GM18526 (cell line): ENCODE data around the gene CSNK1G2.

Source experiments
- POLR2A ChIP-seq: IDR thresholded peaks from 3 replicates; pipeline ENCODE4 v1.6.1; 2011; ENCODE audit not compliant: insufficient read length; ENCODE audit errors: extremely low read depth

CSNK1G2 gene

DNA sequence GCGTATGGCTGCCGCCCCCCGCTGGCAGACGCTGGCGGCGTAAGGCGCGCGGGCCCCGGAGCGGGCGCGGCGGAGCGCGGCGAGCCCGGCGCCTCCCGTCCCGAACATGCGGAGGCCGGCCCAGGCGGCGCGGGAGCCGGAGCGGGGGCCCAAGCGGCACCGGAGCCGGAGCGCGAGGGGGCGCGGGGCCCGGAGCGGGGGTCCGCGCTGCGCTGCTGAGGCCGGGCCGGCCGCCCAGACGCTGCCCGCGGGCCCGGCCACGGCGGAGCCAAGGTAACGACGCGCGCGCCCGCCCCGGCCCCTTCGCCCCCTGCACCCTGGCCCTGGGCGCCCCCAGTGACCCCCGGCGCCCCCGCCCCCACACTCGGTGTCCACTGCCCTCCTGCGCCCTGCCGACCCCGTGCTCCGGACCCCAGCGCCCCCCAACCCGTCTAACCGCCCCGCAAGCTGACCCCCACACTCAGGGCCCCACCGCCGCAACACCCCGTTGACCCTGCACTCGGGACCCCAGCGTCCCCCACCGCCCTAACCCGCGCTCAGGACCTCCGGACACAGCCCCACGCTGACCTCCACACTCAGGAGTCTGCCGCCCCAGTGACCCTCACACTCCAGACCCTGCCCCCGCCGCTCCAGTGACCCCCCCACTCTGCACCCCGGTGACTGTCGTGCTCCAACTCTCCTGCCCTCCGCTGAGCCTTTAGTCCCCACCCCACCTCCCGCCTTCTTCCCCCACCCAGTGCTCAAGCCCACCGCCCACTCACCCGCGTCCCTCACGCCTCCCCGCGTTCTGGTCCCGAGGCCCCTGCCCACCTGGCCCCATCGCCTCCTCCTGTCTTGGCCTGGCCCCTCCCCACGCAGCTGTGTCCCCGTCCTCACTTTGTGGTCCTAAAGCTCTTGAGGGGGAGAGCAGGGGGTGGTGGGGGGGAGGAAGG lies at the start of gene CSNK1G2:
TSS of gene CSNK1G2 (plus strand) at position 27 of the 932 bp plus-strand sequence. CDS start 28,601 bp downstream, outside the sequence.
- TF ChIP-seq POLR2A: peak; percentile 38

DNA sequence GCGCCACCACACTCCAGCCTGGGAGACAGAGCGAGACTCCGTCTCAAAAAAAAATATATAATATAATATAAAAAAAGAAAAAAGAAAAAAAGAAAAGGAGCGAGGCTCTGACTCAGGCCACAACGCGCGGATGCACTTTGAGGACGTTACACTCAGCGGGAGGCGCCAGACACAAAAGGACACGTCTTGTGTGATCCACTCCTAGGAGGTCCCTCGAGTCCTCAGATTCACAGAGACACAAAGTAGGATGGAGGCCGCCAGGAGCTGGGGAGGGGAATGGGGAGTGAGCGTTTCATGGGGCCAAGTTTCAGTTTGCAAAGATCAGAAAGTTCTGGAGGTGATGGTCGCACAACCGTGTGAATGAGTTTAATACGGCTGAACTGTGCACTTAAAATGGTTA lies 47.2 kb upstream of the CSNK1G2 start:
- no peak for TF ChIP-seq POLR2A

DNA sequence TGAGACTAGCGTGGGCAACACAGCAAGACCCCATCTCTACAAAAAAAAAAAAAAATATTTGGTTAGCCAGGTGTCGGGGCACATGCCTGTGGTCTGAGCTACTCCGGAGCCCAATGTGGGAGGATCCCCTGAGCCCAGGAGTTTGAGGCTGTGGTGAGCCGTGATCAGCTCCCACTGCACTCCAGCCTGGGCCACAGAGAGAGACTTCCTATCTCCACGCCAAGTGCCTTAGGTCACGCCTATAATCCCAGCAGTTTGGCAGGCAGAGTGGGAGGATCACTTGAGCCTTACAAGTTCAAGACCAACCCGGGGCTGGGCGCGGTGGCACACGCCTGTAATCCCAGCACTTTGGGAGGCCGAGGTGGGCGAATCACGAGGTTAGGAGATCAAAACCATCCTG lies 44.5 kb upstream of the CSNK1G2 start:
- no peak for TF ChIP-seq POLR2A

DNA sequence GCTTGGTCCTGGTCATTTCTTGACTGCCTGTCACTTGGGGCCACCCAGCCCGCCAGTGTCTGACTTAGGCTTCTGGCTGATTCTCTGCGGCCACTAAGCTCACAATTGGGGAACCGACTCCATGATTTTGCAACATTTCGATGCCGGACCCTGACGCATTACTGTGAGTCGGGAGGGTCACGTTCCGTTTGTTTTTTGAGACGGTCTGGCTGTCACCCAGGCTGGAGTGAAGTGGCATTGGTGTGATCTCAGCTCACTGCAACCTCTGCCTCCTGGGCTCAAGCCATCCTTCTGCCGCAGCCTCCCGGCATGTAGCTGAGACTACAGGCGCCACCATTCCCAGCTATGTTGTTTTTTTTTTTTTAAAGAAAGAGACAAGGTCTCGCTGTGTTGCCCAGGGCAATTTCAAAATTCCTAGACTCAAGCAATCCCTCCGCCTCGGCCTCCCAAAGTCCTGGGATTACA lies 39.0 kb upstream of the CSNK1G2 start:
- TF ChIP-seq POLR2A: no peak

DNA sequence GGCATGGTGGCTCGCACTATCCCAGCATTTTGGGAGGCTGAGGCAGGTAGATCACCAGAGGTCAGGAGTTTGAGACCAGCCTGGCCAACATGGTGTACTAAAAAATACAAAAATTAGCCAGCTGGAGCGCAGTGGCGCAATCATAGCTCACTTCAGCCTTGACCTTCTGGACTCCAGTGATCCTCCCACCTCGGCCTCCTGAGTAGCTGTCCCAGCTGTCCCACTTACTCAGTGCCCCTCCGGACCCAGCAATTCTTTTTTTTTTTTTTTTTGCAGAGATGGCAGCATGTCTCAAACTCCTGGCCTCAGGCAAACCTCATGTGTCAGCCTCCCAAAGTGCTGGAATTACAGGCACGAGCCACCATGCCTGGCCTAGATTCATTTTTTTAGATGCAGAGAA lies 38.0 kb upstream of the CSNK1G2 start:
- no peak for TF ChIP-seq POLR2A

DNA sequence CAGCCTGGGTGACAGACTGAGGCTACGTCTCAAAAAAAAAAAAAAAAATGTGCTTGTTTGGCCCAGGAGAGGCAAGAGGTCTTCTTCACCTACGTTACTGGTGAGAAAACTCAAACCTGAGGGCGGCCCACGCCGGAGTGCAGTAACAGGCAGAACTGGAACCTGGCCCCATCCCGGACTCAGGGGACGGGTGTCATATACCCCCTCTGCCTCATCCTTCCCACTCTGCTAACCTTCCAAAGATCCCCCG lies 36.2 kb upstream of the CSNK1G2 start:
- TF ChIP-seq POLR2A: no peak

DNA sequence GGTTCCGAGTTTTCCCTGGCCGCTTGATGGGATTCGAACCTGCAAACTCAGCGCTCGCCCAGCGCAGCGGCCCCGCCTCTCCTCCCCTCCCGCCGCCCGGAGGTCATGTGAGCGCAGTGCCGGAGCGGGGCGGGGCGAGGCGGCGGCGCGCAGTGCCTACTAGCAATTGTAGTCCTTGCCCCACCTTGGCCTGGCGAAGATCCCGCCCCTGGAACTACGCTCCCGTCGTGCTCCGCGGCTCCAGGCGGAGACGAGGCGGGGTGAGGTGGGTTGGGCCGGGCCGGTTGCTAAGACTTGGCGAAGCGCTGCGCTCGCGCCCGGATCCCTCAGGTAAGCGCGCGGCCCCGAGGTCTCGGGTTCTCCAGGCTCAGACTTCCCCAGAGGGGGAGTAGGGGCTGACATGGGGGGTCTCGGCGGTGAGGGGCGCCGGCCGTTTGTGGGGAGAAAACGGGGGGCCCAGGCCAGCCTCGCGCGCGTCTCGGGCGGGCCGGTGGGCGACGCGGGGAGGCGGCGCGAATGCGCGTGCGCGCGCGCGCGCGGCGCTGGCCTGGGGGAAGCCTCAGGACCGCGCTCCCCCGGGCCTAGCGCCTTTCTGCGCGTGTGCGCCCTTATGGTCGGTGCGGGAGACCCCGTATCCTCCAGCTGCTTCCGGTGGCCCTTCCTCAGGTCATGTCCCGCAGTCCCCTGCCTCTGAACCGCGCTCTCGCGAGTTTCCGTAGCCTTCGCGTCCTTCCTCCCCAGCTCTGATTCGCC lies 35.7 kb upstream of the CSNK1G2 start, which contains the start of the genes ADAT3 and SCAMP4:
TSS of gene ADAT3 (plus strand) at position 290 of the 753 bp plus-strand sequence. CDS start 6,649 bp downstream, outside the sequence.
TSS of gene SCAMP4 (plus strand) at position 290 of the 753 bp plus-strand sequence. CDS start 9,621 bp downstream, outside the sequence.
- peak; percentile 61 for TF ChIP-seq POLR2A

DNA sequence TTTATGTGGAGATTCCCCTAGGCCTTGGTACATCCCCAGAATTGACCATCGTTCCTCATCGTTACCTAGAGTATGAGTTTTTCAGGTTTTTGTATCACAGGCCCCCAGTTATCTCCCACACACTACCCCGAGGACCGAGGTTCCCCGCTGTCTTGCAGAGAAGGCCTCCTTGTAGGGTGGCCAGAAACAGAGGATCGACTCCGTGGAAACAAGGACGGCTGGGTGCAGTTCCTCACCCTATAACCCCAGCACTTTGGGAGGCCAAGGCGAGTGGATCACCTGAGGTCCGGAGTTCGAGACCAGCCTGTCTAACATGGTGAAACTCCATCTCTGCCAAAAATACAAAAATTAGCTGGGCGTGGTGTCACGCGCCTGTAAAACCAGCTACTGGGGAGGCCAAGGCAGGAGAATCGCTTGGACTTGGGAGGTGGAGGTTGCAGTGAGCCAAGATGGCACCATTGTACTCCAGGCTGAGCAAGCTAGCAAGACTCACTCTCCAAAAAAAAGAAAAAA lies 35.1 kb upstream of the CSNK1G2 start:
- no peak for TF ChIP-seq POLR2A

DNA sequence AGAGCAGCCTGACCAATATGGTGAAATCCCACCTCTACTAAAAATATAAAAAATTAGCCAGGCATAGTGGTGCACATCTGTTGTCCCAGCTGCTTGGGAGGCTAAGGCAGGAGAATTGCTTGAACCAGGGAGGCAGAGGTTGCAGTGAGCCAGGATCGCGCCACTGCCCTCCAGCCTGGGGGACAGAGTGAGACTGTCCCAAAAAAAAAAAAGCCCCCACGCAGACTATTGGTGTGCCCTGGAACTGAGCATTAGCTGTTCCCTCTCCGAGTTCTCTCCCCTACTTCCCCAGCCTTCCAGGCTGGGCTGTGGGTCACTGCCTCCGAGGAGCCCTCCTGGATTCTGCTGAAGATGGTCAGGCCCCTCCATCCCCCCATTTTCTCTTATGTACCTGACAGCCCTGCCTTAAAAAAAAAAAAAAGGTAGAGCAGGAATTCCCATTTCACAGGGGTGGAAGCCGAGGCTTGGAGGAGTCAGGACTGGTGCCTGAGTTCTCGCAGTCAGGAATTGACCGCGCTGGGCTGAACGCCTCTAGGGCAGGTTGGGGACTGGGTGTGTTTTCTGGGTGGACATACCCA lies 33.9 kb upstream of the CSNK1G2 start:
- TF ChIP-seq POLR2A: no peak

DNA sequence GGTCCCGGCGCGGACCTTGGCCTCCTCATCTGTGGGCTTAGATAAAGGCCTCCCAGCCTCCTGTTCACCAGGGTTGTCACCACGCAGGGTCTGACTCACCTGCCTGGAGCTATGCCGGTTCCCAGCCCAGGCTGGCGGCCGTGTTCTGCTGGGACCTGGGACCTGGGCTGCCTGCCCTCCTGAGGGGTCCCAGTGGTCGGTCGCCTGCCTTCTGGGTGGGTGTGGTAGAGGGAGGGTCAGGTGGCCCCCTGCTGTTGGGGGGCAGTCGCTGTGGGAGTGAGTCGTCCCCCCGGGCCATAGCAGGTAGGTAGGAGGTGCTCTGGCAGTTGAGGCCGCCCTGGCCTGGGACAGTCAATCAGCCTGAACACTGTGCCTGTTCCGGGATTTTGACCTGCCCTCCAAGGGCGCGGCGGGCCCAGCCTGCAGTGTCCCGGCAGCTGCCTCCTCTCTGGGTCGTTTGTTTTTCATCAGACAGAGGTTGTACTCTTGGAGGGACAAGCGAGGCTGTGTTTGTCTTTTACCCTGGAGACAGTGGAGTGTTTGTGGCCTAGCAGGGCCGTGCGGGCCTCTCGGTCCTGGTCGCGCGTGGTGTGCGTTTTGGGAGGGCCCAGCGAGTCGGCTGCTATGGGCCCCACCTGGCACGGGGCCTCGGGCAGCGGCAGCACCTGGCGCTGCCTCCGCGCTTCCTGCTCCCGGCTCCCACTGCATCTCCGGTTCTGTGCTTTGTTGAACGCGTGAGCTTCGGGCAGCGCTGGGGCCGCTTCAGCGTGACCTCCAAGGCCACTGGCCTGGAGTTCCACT lies 33.2 kb upstream of the CSNK1G2 start:
- no peak for TF ChIP-seq POLR2A

DNA sequence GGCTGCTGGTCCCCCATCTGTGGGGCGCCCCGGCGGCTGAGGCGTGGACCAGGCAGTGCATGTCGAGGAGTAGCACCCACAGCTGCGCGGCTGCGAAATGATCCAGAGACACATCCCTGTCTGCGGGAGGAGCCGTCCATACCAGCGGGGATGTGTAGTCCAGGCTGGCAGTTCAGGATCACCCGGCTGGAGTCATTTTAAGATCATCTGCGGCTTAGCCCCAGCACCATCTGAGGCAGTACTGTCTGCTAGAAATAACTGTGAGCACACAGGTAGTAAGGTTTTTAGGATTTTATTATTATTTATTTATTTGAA lies 32.7 kb upstream of the CSNK1G2 start:
- no peak for TF ChIP-seq POLR2A

DNA sequence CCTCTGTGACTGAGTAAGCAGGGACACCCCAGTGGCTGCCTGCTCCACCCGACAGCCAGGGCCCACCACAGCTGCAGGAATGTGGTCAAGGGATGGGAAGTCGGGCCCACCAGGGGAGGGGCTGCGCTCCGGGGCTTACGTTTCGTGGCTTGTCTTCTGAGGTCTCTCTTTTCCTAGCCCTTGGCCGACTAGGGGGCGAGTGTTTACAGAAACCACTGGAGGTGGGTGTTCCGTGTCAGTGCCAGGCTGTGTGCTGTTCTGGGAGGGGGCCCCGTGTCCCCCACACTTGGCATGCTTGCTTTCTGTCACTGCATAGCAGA lies 31.3 kb upstream of the CSNK1G2 start:
- no peak for TF ChIP-seq POLR2A

DNA sequence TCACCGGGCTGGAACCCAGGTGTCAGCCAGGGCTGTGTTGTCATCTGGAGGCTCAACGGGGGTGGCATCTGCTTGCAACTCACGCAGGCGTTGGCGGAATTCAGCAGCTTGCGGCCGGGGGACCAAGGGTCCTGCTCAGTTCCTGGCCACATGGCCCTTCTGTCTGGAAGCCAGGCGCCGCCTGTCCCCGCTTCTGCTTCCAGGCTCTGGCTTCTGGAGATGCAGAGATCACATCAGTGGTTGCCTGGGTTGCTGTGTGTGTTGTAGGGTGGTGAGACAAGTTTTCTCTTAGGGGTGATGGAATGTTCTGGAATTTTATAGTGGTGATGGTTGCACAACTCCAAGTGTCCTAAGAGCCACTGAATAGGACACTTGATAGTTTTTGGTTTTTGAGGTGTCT lies 30.8 kb upstream of the CSNK1G2 start:
- no peak for TF ChIP-seq POLR2A

DNA sequence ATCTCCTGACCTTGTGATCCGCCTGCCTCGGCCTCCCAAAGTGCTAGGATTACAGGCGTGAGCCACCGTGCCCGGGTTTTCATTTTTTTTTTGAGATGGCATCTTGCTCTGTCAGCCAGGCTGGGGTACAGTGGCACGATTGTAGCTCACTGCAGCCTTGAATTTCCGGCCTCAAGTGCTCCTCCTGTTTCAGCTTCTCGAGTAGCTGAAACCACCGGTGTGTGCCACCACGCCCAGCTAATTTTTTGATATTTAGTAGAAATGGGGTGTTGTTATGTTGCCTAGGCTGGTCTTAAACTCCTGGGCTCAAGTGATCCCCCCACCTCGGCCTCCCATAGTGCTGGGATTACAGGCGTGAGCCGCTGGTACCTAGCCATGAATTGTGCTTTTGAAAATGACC lies 29.9 kb upstream of the CSNK1G2 start:
- TF ChIP-seq POLR2A: no peak

DNA sequence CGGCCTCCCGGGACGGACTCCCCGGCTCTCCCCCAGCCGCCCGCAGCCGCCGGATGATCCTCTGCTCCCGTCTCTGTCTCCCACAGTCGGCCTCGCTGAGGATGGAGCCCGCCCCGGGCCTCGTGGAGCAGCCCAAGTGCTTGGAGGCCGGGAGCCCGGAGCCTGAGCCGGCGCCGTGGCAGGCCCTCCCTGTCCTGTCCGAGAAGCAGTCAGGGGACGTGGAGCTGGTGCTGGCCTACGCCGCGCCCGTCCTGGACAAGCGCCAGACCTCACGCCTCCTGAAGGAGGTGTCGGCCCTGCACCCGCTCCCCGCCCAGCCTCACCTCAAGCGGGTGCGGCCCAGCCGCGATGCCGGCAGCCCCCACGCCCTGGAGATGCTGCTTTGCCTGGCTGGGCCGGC lies 29.0 kb upstream of the CSNK1G2 start:
- no peak for TF ChIP-seq POLR2A
